D721Med (cell line): ENCODE results near the gene ASCL1.

ENCODE experiments used
- DNase-seq: peaks from one replicate; pipeline ENCODE4 v3.0.0; 2011; ENCODE audit warnings: low spot score; ENCODE audit not compliant: insufficient read length
- FAIRE-seq: peaks from 2 replicates; lab custom pipeline; 2011; peaks lifted over from hg19 to GRCh38; lab: Jason Lieb, UNC
- CTCF ChIP-seq: IDR thresholded peaks from 2 replicates; pipeline ENCODE4 v1.5.1; 2012; ENCODE audit warnings: mild to moderate bottlenecking, control low read depth; ENCODE audit not compliant: insufficient read depth; ENCODE audit errors: missing control alignments

Gene ASCL1

GRCh38 chr12:102958073-102958829 is 777 bp downstream of the ASCL1 start:
- DNase-seq (no peak), FAIRE-seq (no peak)
- TF ChIP-seq CTCF: no peak

GRCh38 chr12:102958830-102959176 is 1.3 kb downstream of the ASCL1 start:
- FAIRE-seq (no peak), DNase-seq (no peak)
- TF ChIP-seq CTCF: no peak

GRCh38 chr12:102959391-102959790 is 1.9 kb downstream of the ASCL1 start:
- DNase-seq (no peak), FAIRE-seq (no peak)
- TF ChIP-seq CTCF: no peak

- no peak for TF ChIP-seq CTCF
- DNase-seq: no peak
These were observed 3.4 kb downstream of the ASCL1 start for GRCh38 chr12:102960766-102961465.

GRCh38 chr12:102961466-102961855 is 4.0 kb downstream of the ASCL1 start:
- no peak for DNase-seq
- no peak for TF ChIP-seq CTCF
- no peak for FAIRE-seq

More at GRCh38 chr12:102960766-102961465, 3.4 kb downstream of the ASCL1 start:
- no peak for FAIRE-seq

GRCh38 chr12:102962532-102962931 is 5.1 kb downstream of the ASCL1 start:
- no peak for DNase-seq
- no peak for FAIRE-seq
- TF ChIP-seq CTCF: no peak

GRCh38 chr12:102962986-102963385 is 5.5 kb downstream of the ASCL1 start:
- no peak for DNase-seq
- no peak for TF ChIP-seq CTCF
- no peak for FAIRE-seq
